Measurements from ENCODE around the gene ADGRF5.

GRCh38 chr6:46898006-46898405 is 23.7 kb downstream of the ADGRF5 start:
- no peak for TF ChIP-seq POLR2A (IDR thresholded peaks at IDR 0.05)
- TF ChIP-seq, protein P1, sequence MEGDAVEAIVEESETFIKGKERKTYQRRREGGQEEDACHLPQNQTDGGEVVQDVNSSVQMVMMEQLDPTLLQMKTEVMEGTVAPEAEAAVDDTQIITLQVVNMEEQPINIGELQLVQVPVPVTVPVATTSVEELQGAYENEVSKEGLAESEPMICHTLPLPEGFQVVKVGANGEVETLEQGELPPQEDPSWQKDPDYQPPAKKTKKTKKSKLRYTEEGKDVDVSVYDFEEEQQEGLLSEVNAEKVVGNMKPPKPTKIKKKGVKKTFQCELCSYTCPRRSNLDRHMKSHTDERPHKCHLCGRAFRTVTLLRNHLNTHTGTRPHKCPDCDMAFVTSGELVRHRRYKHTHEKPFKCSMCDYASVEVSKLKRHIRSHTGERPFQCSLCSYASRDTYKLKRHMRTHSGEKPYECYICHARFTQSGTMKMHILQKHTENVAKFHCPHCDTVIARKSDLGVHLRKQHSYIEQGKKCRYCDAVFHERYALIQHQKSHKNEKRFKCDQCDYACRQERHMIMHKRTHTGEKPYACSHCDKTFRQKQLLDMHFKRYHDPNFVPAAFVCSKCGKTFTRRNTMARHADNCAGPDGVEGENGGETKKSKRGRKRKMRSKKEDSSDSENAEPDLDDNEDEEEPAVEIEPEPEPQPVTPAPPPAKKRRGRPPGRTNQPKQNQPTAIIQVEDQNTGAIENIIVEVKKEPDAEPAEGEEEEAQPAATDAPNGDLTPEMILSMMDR (IDR thresholded peaks at IDR 0.05) = no peak

Measured in heart left ventricle (tissue), 13 donors.